ENCODE data around the gene LRRTM2.

GRCh38 chr5:138922494-138922893, 47.4 kb upstream of the LRRTM2 start:
- TF ChIP-seq CTCF (IDR thresholded peaks at IDR 0.05) (no peak), POLR2A (IDR thresholded peaks at IDR 0.05) (no peak)

Measured in body of pancreas (tissue), 4 donors.